Measurements from ENCODE around the gene CBFA2T3. TPM values are rescaled to one million over a fixed set of nuclear protein-coding genes. Genes with fewer than 3 reads are reported as not detected.

Gene CBFA2T3
- total RNA-seq, 2 donors from 2014 or later: 3.2 to 4.4 TPM

- peaks cover 1% of the 10 kb centered on the region for H3K27me3 Mint-ChIP-seq
- no peak overlapping the region for H3K27ac Mint-ChIP-seq
- H3K9me3 ChIP-seq (ENCODE audit: control insufficient read depth, low read length, poor library complexity, severe bottlenecking): no peaks in the 10 kb centered on the region
- H3K4me3 Mint-ChIP-seq: no peak overlapping the region
- ATAC-seq: no peak
- DNase-seq: no peak
- H3K4me1 Mint-ChIP-seq: no peaks in the 10 kb centered on the region
- H3K36me3 Mint-ChIP-seq (ENCODE audit: low read depth): no peaks in the 10 kb centered on the region
Measured at GRCh38 chr16:88883117-88883895, 93.7 kb downstream of the CBFA2T3 start.

- no peak overlapping the region for H3K4me3 Mint-ChIP-seq
- no peak for DNase-seq
- peaks cover 2% of the 10 kb centered on the region for H3K4me1 Mint-ChIP-seq
- H3K27ac Mint-ChIP-seq: no peak overlapping the region
- H3K36me3 Mint-ChIP-seq (ENCODE audit: low read depth): no peaks in the 10 kb centered on the region
- peaks cover 4% of the 10 kb centered on the region for H3K27me3 Mint-ChIP-seq
- peak; percentile 64 for ATAC-seq
- H3K9me3 ChIP-seq (ENCODE audit: control insufficient read depth, low read length, poor library complexity, severe bottlenecking): no peaks in the 10 kb centered on the region
Measured at GRCh38 chr16:88882358-88883030, 94.5 kb downstream of the CBFA2T3 start.

DNA sequence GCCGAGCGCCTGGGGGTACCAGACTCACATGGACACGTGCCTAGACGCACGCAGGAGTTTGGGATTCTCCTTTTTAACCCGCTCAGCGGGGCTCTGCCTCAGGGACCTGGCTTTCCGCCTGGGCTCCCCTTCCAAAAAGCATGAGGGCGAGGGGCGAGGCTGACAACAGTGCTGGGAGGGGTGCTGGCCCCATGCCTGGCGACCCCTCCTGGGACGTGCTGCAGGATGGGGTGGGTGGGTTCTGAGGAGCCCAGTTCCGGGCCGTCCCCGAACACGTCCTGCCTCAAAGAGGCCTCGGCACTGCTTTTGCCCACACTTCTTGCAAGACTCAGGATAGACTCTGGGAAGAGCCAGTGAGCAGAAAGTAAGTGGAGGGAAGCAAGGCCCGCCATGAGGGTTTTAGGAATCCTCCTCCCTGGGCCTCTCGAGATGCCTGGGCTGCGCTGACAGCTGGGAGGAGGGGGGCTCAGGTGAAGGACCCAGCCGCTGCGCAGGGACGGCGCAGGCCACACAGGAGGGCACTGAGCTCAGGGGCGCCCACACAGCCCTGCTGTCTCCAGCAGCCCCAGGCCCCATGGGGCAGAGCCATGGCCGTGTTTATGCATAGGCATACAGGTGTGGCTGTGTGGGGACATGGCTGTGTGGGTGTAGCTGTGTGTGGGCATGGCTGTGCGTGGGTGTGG, 95.2 kb downstream of the CBFA2T3 start:
- Mint-ChIP-seq H3K4me3 (no peak overlapping the region), H3K27ac (no peak overlapping the region), H3K4me1 (peaks cover 2% of the 10 kb centered on the region), H3K27me3 (peaks cover 4% of the 10 kb centered on the region), H3K36me3 (ENCODE audit: low read depth) (no peaks in the 10 kb centered on the region)
- H3K9me3 ChIP-seq (ENCODE audit: control insufficient read depth, low read length, poor library complexity, severe bottlenecking): no peaks in the 10 kb centered on the region
- no peak for ATAC-seq
- no peak for DNase-seq

GRCh38 chr16:88881007-88881615, 95.9 kb downstream of the CBFA2T3 start:
- no peaks in the 10 kb centered on the region for H3K36me3 Mint-ChIP-seq (ENCODE audit: low read depth)
- H3K4me3 Mint-ChIP-seq: no peak overlapping the region
- H3K27ac Mint-ChIP-seq: no peak overlapping the region
- peaks cover 2% of the 10 kb centered on the region for H3K4me1 Mint-ChIP-seq
- no peaks in the 10 kb centered on the region for H3K9me3 ChIP-seq (ENCODE audit: control insufficient read depth, low read length, poor library complexity, severe bottlenecking)
- DNase-seq (no peak), ATAC-seq (no peak)
- peaks cover 4% of the 10 kb centered on the region for H3K27me3 Mint-ChIP-seq

GRCh38 chr16:88880226-88881006, 96.6 kb downstream of the CBFA2T3 start:
- no peak overlapping the region for H3K4me3 Mint-ChIP-seq
- peaks cover 2% of the 10 kb centered on the region for H3K4me1 Mint-ChIP-seq
- no peak overlapping the region for H3K27ac Mint-ChIP-seq
- no peak for DNase-seq
- peaks cover 4% of the 10 kb centered on the region for H3K27me3 Mint-ChIP-seq
- no peak for ATAC-seq
- no peaks in the 10 kb centered on the region for H3K9me3 ChIP-seq (ENCODE audit: control insufficient read depth, low read length, poor library complexity, severe bottlenecking)
- no peaks in the 10 kb centered on the region for H3K36me3 Mint-ChIP-seq (ENCODE audit: low read depth)

DNA sequence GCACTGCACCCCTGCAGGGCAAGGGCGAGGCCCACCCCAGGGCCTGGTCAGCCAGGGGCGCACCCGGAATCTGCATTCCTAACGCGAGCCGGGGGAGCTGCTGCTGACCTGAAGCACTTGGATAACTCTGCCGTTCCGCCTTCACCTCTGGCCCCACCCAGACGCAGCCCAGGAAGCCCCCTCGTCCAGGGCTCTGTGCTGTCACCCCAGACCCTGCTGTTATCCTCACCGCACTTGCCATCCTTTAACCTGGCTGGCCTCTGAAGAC, 97.3 kb downstream of the CBFA2T3 start:
- Mint-ChIP-seq H3K4me3 (no peak overlapping the region), H3K4me1 (peaks cover 2% of the 10 kb centered on the region), H3K36me3 (ENCODE audit: low read depth) (no peaks in the 10 kb centered on the region), H3K27me3 (peaks cover 4% of the 10 kb centered on the region), H3K27ac (no peak overlapping the region)
- no peaks in the 10 kb centered on the region for H3K9me3 ChIP-seq (ENCODE audit: control insufficient read depth, low read length, poor library complexity, severe bottlenecking)
- DNase-seq (no peak), ATAC-seq (no peak)

DNA sequence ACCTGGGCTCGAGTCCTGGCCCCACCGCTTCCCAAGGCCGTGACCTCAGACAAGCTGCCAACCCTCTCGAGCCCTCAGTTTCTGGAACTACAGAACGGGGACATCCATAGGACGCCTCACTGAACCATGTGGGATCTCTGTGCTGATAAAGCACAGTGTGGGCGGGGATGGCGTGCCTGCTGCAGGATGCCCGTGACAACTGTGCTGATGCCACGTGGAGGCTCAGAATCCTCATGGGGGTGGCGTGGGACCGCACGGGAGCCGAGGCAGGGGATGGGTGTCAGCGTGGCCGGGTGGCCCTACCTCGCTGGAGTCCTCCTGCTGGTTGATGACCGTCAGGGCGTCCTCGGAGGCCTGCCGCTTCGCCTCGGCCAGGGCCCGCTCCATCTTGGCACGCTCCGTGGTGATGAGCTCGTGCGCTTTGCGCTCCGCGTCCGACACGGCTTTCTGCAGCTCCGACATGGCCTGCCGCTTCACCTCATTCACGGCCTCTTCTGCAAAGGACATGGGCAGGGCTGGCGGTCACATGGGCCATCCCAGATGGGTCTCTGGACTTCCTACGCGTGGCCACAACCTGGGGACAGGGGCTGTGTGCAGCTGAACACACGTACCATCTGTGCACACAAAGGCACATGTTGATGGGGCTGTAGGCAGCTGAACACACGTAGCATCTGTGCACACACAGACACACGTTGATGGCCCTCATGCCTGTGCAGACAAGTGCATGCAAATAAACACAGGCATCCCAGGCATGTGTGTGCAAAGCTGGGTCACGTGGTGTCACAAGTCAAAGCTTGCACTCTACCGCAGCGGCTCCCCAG, 97.8 kb downstream of the CBFA2T3 start:
- no peaks in the 10 kb centered on the region for H3K36me3 Mint-ChIP-seq (ENCODE audit: low read depth)
- no peaks in the 10 kb centered on the region for H3K9me3 ChIP-seq (ENCODE audit: control insufficient read depth, low read length, poor library complexity, severe bottlenecking)
- no peak overlapping the region for H3K27ac Mint-ChIP-seq
- H3K4me1 Mint-ChIP-seq: peaks cover 2% of the 10 kb centered on the region
- no peak overlapping the region for H3K4me3 Mint-ChIP-seq
- H3K27me3 Mint-ChIP-seq: peaks cover 4% of the 10 kb centered on the region
- ATAC-seq (no peak), DNase-seq (no peak)

- no peak overlapping the region for H3K27ac Mint-ChIP-seq
- DNase-seq (no peak), ATAC-seq (no peak)
- H3K9me3 ChIP-seq (ENCODE audit: control insufficient read depth, low read length, poor library complexity, severe bottlenecking): no peaks in the 10 kb centered on the region
- H3K27me3 Mint-ChIP-seq: peaks cover 4% of the 10 kb centered on the region
- H3K4me1 Mint-ChIP-seq: peaks cover 2% of the 10 kb centered on the region
- no peak overlapping the region for H3K4me3 Mint-ChIP-seq
- no peaks in the 10 kb centered on the region for H3K36me3 Mint-ChIP-seq (ENCODE audit: low read depth)
Measured at GRCh38 chr16:88878356-88878755, 98.7 kb downstream of the CBFA2T3 start.

GRCh38 chr16:88877564-88878289, 99.3 kb downstream of the CBFA2T3 start:
- no peaks in the 10 kb centered on the region for H3K36me3 Mint-ChIP-seq (ENCODE audit: low read depth)
- no peak overlapping the region for H3K27ac Mint-ChIP-seq
- H3K9me3 ChIP-seq (ENCODE audit: control insufficient read depth, low read length, poor library complexity, severe bottlenecking): no peaks in the 10 kb centered on the region
- DNase-seq (no peak), ATAC-seq (no peak)
- H3K4me1 Mint-ChIP-seq: peaks cover 2% of the 10 kb centered on the region
- H3K4me3 Mint-ChIP-seq: no peak overlapping the region
- H3K27me3 Mint-ChIP-seq: peaks cover 4% of the 10 kb centered on the region

- Mint-ChIP-seq H3K4me1 (peaks cover 2% of the 10 kb centered on the region), H3K4me3 (no peak overlapping the region), H3K36me3 (ENCODE audit: low read depth) (no peaks in the 10 kb centered on the region), H3K27me3 (peaks cover 4% of the 10 kb centered on the region), H3K27ac (no peak overlapping the region)
- DNase-seq: no peak
- no peaks in the 10 kb centered on the region for H3K9me3 ChIP-seq (ENCODE audit: control insufficient read depth, low read length, poor library complexity, severe bottlenecking)
- no peak for ATAC-seq
Measured at GRCh38 chr16:88876942-88877526, 100.0 kb downstream of the CBFA2T3 start.

- H3K4me1 Mint-ChIP-seq: peaks cover 4% of the 10 kb centered on the region
- ATAC-seq: no peak
Measured at GRCh38 chr16:88875703-88876234, 101.2 kb downstream of the CBFA2T3 start.

More at GRCh38 chr16:88875703-88876234, 101.2 kb downstream of the CBFA2T3 start:
- H3K9me3 ChIP-seq (ENCODE audit: control insufficient read depth, low read length, poor library complexity, severe bottlenecking): no peaks in the 10 kb centered on the region
- DNase-seq: no peak
- Mint-ChIP-seq H3K4me3 (no peak overlapping the region), H3K27me3 (peaks cover 11% of the 10 kb centered on the region), H3K36me3 (ENCODE audit: low read depth) (no peaks in the 10 kb centered on the region), H3K27ac (no peak overlapping the region)

Measured in T-helper 17 cell (primary cell).